Small intestine (tissue), 7 donors: Measurements from ENCODE around the gene ELL2. TPM values are rescaled to one million over a fixed set of nuclear protein-coding genes. Genes with fewer than 3 reads are reported as not detected.

Source experiments
- DNase-seq, 2 donors: peaks; one replicate each; pipeline versions ENCODE4 v3.0.0 to v3.0.0-alpha.2; 2013
- FAIRE-seq: peaks from 2 replicates; lab custom pipeline; 2012; peaks lifted over from hg19 to GRCh38; lab: Jason Lieb, UNC
- H3K27ac ChIP-seq, 3 donors: one replicate each; pipeline ENCODE4 v1.5.1; 2013; ENCODE audit warnings: low read length in 2 of 3, mild to moderate bottlenecking in 2 of 3, control low read depth in 1 of 3, inconsistent platforms in 1 of 3, low read depth in 1 of 3, moderate library complexity in 1 of 3
- H3K27me3 ChIP-seq, 3 donors: one replicate each; pipeline ENCODE4 v1.6.1; 2013; ENCODE audit warnings: low read length in 3 of 3, inconsistent platforms in 1 of 3; ENCODE audit not compliant: control insufficient read depth in 3 of 3, insufficient read depth in 3 of 3
- H3K36me3 ChIP-seq, 3 donors: one replicate each; pipeline ENCODE4 v1.6.1; 2013; ENCODE audit warnings: low read length in 3 of 3, inconsistent platforms in 1 of 3, low read depth in 1 of 3, mild to moderate bottlenecking in 1 of 3, moderate library complexity in 1 of 3; ENCODE audit not compliant: control insufficient read depth in 3 of 3, insufficient read depth in 2 of 3
- H3K4me1 ChIP-seq, 3 donors: one replicate each; pipeline ENCODE4 v1.6.1; 2013; ENCODE audit warnings: low read length in 2 of 3, inconsistent platforms in 1 of 3, low read depth in 1 of 3, mild to moderate bottlenecking in 1 of 3, moderate library complexity in 1 of 3; ENCODE audit not compliant: control insufficient read depth in 3 of 3, insufficient read depth in 2 of 3
- H3K4me3 ChIP-seq, 3 donors: one replicate each; pipeline ENCODE4 v1.5.1; 2013; ENCODE audit warnings: low read length in 3 of 3, control low read depth in 1 of 3, inconsistent platforms in 1 of 3, low read depth in 1 of 3, mild to moderate bottlenecking in 1 of 3, moderate library complexity in 1 of 3
- H3K9me3 ChIP-seq, 2 donors: one replicate each; pipeline ENCODE4 v1.6.1; 2013; ENCODE audit warnings: low read depth in 1 of 2, low read length in 1 of 2; ENCODE audit not compliant: control insufficient read depth in 2 of 2, insufficient read depth in 1 of 2
- WGBS, 3 donors: extraction: QIAGEN DNeasy Blood & Tissue Kit; methylation state at CpG; one replicate each; pipeline ENCODE4 v1.1.7; 2013; 5-methylcytosine and 5-hydroxymethylcytosine counted together
- polyA plus RNA-seq, 4 donors: library from polyadenylated mRNA; stranded (reverse) in 3 of 4; unstranded in 1 of 4; fragments of 200-250 nt in 3 of 4; fragments of 120-200 nt in 1 of 4; gene quantifications; one replicate each; pipeline versions ENCODE4 v1.2.1 to v1.2.3, GENCODE V29; 2013
- donor health status: healthy with polysubstance abuse.
- donor health status: control.
- donor health status: control.
- donor health status: Bipolar disorder and iron deficiency.
- donor health status: healthy.

The ELL2 gene
- polyA plus RNA-seq, 4 donors = 9.7 to 35.7 (median 12.2) TPM

GRCh38 chr5:95946451-95946850 is 15.2 kb downstream of the ELL2 start:
- no peaks in the 10 kb centered on the region for H3K4me1 ChIP-seq
- H3K27me3 ChIP-seq = no peaks in the 10 kb centered on the region
- no peaks in the 10 kb centered on the region for H3K9me3 ChIP-seq
- FAIRE-seq (no peak), DNase-seq (no peak)
- H3K36me3 ChIP-seq = peaks cover 0 to 8% (median 0%) of the 10 kb centered on the region in 3 donors
- no peak overlapping the region for H3K27ac ChIP-seq
- WGBS, 3 donors = 95 to 100% (median 98%) methylated on average over 1 of the region's 1 CpG
- no peak overlapping the region for H3K4me3 ChIP-seq

GRCh38 chr5:95942968-95943367 is 18.7 kb downstream of the ELL2 start:
- no peak for DNase-seq
- Histone ChIP-seq H3K36me3 (peaks cover 0 to 9% (median 0%) of the 10 kb centered on the region in 3 donors), H3K27me3 (no peaks in the 10 kb centered on the region), H3K27ac (no peak overlapping the region), H3K9me3 (no peaks in the 10 kb centered on the region), H3K4me1 (peaks cover 0 to 3% (median 0%) of the 10 kb centered on the region in 3 donors), H3K4me3 (no peak overlapping the region)
- 82 to 94% (median 86%) methylated on average over 2 of the region's 2 CpGs for WGBS, 3 donors
- no peak for FAIRE-seq

GRCh38 chr5:95942414-95942813 is 19.2 kb downstream of the ELL2 start:
- no peak for DNase-seq
- Histone ChIP-seq H3K4me1 (peaks cover 0 to 3% (median 0%) of the 10 kb centered on the region in 3 donors), H3K36me3 (peaks cover 0 to 9% (median 0%) of the 10 kb centered on the region in 3 donors), H3K9me3 (no peaks in the 10 kb centered on the region), H3K27ac (no peak overlapping the region), H3K27me3 (no peaks in the 10 kb centered on the region), H3K4me3 (no peak overlapping the region)
- no peak for FAIRE-seq
- WGBS, 3 donors = 88 to 93% (median 89%) methylated on average over 2 of the region's 2 CpGs

GRCh38 chr5:95941756-95942155 is 19.9 kb downstream of the ELL2 start:
- no peaks in the 10 kb centered on the region for H3K27me3 ChIP-seq
- H3K27ac ChIP-seq = no peak overlapping the region
- no peak overlapping the region for H3K4me3 ChIP-seq
- no peaks in the 10 kb centered on the region for H3K9me3 ChIP-seq
- FAIRE-seq (no peak), DNase-seq (no peak)
- H3K4me1 ChIP-seq = peaks cover 0 to 3% (median 0%) of the 10 kb centered on the region in 3 donors
- peaks cover 0 to 11% (median 0%) of the 10 kb centered on the region in 3 donors for H3K36me3 ChIP-seq

GRCh38 chr5:95940758-95941682 is 20.6 kb downstream of the ELL2 start:
- H3K4me3 ChIP-seq = no peak overlapping the region
- H3K36me3 ChIP-seq = peaks cover 0 to 12% (median 0%) of the 10 kb centered on the region in 3 donors
- FAIRE-seq (no peak), DNase-seq (no peak)
- H3K27me3 ChIP-seq = no peaks in the 10 kb centered on the region
- H3K27ac ChIP-seq = no peak overlapping the region
- H3K4me1 ChIP-seq = peaks cover 0 to 3% (median 0%) of the 10 kb centered on the region in 3 donors
- WGBS, 3 donors = 70 to 91% (median 90%) methylated on average over 3 of the region's 3 CpGs
- H3K9me3 ChIP-seq = no peaks in the 10 kb centered on the region

GRCh38 chr5:95939465-95939864 is 22.2 kb downstream of the ELL2 start:
- 50 to 70% (median 58%) methylated on average over 1 of the region's 1 CpG for WGBS, 3 donors
- no peak for DNase-seq
- H3K27ac ChIP-seq = no peak overlapping the region
- no peaks in the 10 kb centered on the region for H3K27me3 ChIP-seq
- FAIRE-seq = no peak
- peaks cover 0 to 11% (median 0%) of the 10 kb centered on the region in 3 donors for H3K36me3 ChIP-seq
- no peaks in the 10 kb centered on the region for H3K9me3 ChIP-seq
- H3K4me1 ChIP-seq = peaks cover 0 to 3% (median 0%) of the 10 kb centered on the region in 3 donors
- no peak overlapping the region for H3K4me3 ChIP-seq

GRCh38 chr5:95938766-95939165 is 22.9 kb downstream of the ELL2 start:
- 98 to 100% (median 100%) methylated on average over 1 of the region's 1 CpG for WGBS, 3 donors
- H3K27ac ChIP-seq = no peak overlapping the region
- DNase-seq = no peak
- no peaks in the 10 kb centered on the region for H3K9me3 ChIP-seq
- H3K27me3 ChIP-seq = no peaks in the 10 kb centered on the region
- H3K4me3 ChIP-seq = no peak overlapping the region
- peaks cover 0 to 11% (median 0%) of the 10 kb centered on the region in 3 donors for H3K36me3 ChIP-seq
- H3K4me1 ChIP-seq = peaks cover 0 to 7% (median 0%) of the 10 kb centered on the region in 3 donors
- FAIRE-seq = no peak

- Histone ChIP-seq H3K4me1 (peaks cover 0 to 7% (median 0%) of the 10 kb centered on the region in 3 donors), H3K27ac (no peak overlapping the region), H3K27me3 (no peaks in the 10 kb centered on the region), H3K36me3 (peaks cover 0 to 11% (median 0%) of the 10 kb centered on the region in 3 donors), H3K9me3 (no peaks in the 10 kb centered on the region), H3K4me3 (no peak overlapping the region)
- no peak for DNase-seq
- no peak for FAIRE-seq
- 97% methylated on average over 1 of the region's 1 CpG for WGBS, 3 donors
These were observed 23.3 kb downstream of the ELL2 start for GRCh38 chr5:95938347-95938746.
